HCT116 (cell line): ENCODE data around the gene CMIP.

ENCODE experiments used
- CBX3 ChIP-seq: IDR thresholded peaks from 2 replicates; pipeline ENCODE4 v1.6.1; 2012; ENCODE audit warnings: low read depth
- EGR1 ChIP-seq: IDR thresholded peaks from 2 replicates; pipeline ENCODE4 v1.6.1; 2012; ENCODE audit warnings: low read depth
- EZH2 ChIP-seq: fragments of 200-600 bp; sonication (generic); IDR thresholded peaks from 2 replicates; pipeline ENCODE4 v1.6.1; 2017; ENCODE audit warnings: antibody characterized with exemption, mixed run types
- EZH2phosphoT487 ChIP-seq: fragments of 200-600 bp; IDR thresholded peaks from 2 replicates; pipeline ENCODE4 v1.6.1; 2018; ENCODE audit warnings: antibody characterized with exemption, borderline replicate concordance
- JUND ChIP-seq: IDR thresholded peaks from 2 replicates; pipeline ENCODE4 v1.6.1; 2012
- POLR2A ChIP-seq: IDR thresholded peaks from 2 replicates; pipeline ENCODE4 v1.7.0; 2011; ENCODE audit warnings: borderline replicate concordance; ENCODE audit not compliant: insufficient read depth, insufficient read length; ENCODE audit errors: extremely low read depth
- POLR2AphosphoS5 ChIP-seq: IDR thresholded peaks from 2 replicates; pipeline ENCODE4 v1.6.1; 2011; ENCODE audit warnings: mild to moderate bottlenecking, low read depth, low read length, moderate library complexity
- RAD21 ChIP-seq: IDR thresholded peaks from 2 replicates; pipeline ENCODE4 v1.6.1; 2012; ENCODE audit warnings: low read depth, mild to moderate bottlenecking
- SIN3A ChIP-seq: IDR thresholded peaks from 2 replicates; pipeline ENCODE4 v1.6.1; 2012; ENCODE audit warnings: low read depth
- SP1 ChIP-seq: IDR thresholded peaks from 2 replicates; pipeline ENCODE4 v1.6.1; 2012; ENCODE audit warnings: low read depth
- TF ChIP-seq, protein P1 (sequence below), 3 experiments: fragments of 200-600 bp in 1 of 3; sonication (generic) in 1 of 3; IDR thresholded peaks in 2 of 3; conservative IDR thresholded peaks in 1 of 3; 2 replicates each; pipeline ENCODE4 v1.5.1; 2012 to 2017; ENCODE audit warnings: low read depth in 2 of 3, low read length in 2 of 3, antibody characterized with exemption in 1 of 3, borderline replicate concordance in 1 of 3, control low read depth in 1 of 3, mild to moderate bottlenecking in 1 of 3, mixed read lengths in 1 of 3, mixed run types in 1 of 3, moderate library complexity in 1 of 3; ENCODE audit not compliant: insufficient read depth in 1 of 3
- TF ChIP-seq, protein P2 (sequence below): IDR thresholded peaks from 2 replicates; pipeline ENCODE4 v1.6.1; 2011; ENCODE audit warnings: mild to moderate bottlenecking, low read length, moderate library complexity; ENCODE audit not compliant: insufficient replicate concordance; ENCODE audit errors: extremely low read depth

GRCh38 chr16:81522108-81522701 lies 77.6 kb downstream of the CMIP start:
- no peak for TF ChIP-seq RAD21
- no peak for TF ChIP-seq CBX3
- no peak for TF ChIP-seq EGR1
- TF ChIP-seq, protein P1, sequence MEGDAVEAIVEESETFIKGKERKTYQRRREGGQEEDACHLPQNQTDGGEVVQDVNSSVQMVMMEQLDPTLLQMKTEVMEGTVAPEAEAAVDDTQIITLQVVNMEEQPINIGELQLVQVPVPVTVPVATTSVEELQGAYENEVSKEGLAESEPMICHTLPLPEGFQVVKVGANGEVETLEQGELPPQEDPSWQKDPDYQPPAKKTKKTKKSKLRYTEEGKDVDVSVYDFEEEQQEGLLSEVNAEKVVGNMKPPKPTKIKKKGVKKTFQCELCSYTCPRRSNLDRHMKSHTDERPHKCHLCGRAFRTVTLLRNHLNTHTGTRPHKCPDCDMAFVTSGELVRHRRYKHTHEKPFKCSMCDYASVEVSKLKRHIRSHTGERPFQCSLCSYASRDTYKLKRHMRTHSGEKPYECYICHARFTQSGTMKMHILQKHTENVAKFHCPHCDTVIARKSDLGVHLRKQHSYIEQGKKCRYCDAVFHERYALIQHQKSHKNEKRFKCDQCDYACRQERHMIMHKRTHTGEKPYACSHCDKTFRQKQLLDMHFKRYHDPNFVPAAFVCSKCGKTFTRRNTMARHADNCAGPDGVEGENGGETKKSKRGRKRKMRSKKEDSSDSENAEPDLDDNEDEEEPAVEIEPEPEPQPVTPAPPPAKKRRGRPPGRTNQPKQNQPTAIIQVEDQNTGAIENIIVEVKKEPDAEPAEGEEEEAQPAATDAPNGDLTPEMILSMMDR (IDR thresholded peaks at IDR 0.05 in 2 of 3, conservative IDR thresholded peaks at IDR 0.05 in 1 of 3; ENCODE audit: borderline replicate concordance in 1 of 3, insufficient read depth in 1 of 3, low read depth in 2 of 3, low read length in 2 of 3) = no peak
- peak; percentile 42; the same call in 1 of the 2 replicates for TF ChIP-seq SP1
- no peak for TF ChIP-seq POLR2A
- no peak for TF ChIP-seq POLR2AphosphoS5
- TF ChIP-seq JUND = no peak
- TF ChIP-seq EZH2 = no peak
- TF ChIP-seq, protein P2, sequence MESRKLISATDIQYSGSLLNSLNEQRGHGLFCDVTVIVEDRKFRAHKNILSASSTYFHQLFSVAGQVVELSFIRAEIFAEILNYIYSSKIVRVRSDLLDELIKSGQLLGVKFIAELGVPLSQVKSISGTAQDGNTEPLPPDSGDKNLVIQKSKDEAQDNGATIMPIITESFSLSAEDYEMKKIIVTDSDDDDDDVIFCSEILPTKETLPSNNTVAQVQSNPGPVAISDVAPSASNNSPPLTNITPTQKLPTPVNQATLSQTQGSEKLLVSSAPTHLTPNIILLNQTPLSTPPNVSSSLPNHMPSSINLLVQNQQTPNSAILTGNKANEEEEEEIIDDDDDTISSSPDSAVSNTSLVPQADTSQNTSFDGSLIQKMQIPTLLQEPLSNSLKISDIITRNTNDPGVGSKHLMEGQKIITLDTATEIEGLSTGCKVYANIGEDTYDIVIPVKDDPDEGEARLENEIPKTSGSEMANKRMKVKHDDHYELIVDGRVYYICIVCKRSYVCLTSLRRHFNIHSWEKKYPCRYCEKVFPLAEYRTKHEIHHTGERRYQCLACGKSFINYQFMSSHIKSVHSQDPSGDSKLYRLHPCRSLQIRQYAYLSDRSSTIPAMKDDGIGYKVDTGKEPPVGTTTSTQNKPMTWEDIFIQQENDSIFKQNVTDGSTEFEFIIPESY = no peak
- TF ChIP-seq EZH2phosphoT487 = no peak
- no peak for TF ChIP-seq SIN3A
